Measurements from ENCODE around the gene CYB561D2.

DNA sequence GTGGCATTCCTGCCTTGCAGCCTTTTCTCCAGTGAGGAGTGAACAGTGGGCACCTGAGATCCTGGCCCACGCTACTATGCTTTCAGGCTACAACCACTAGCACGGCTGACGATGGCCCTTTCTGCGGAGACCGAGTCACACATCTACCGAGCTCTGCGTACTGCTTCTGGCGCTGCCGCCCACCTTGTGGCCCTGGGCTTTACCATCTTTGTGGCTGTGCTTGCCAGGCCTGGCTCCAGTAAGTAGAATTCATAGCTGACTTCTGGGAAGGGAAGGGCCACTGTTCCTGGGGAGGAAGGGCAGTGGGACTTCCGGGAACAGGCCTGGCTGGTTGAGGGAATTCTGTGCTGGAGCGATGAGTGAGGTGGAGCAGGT, 648 bp downstream of the CYB561D2 start:
- TF ChIP-seq, protein P1, sequence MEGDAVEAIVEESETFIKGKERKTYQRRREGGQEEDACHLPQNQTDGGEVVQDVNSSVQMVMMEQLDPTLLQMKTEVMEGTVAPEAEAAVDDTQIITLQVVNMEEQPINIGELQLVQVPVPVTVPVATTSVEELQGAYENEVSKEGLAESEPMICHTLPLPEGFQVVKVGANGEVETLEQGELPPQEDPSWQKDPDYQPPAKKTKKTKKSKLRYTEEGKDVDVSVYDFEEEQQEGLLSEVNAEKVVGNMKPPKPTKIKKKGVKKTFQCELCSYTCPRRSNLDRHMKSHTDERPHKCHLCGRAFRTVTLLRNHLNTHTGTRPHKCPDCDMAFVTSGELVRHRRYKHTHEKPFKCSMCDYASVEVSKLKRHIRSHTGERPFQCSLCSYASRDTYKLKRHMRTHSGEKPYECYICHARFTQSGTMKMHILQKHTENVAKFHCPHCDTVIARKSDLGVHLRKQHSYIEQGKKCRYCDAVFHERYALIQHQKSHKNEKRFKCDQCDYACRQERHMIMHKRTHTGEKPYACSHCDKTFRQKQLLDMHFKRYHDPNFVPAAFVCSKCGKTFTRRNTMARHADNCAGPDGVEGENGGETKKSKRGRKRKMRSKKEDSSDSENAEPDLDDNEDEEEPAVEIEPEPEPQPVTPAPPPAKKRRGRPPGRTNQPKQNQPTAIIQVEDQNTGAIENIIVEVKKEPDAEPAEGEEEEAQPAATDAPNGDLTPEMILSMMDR (optimal IDR thresholded peaks at IDR 0.05 in 1 of 3, IDR thresholded peaks at IDR 0.05 in 1 of 3, conservative IDR thresholded peaks at IDR 0.05 in 1 of 3; ENCODE audit: extremely low read depth in 1 of 3, insufficient read depth in 2 of 3, low read length in 3 of 3): no peak
- no peak for TF ChIP-seq EZH2 (IDR thresholded peaks at IDR 0.05; ENCODE audit: low read length)
